Brain microvascular endothelial cell (primary cell): ENCODE data around the gene STK32B.

Experiments used
- DNase-seq: peaks from one replicate; pipeline ENCODE4 v3.0.0-alpha.2; 2020
- H3K27ac ChIP-seq: fragments of 250-450 bp; sonication (Bioruptor Pico); 2 replicates; pipeline ENCODE4 v1.5.1; 2020; ENCODE audit warnings: mild to moderate bottlenecking, moderate library complexity
- H3K27me3 ChIP-seq: fragments of 250-450 bp; sonication (Bioruptor Pico); replicated peaks from 2 replicates; pipeline ENCODE4 v1.5.1; 2020; ENCODE audit warnings: mild to moderate bottlenecking
- H3K36me3 ChIP-seq: fragments of 250-450 bp; sonication (Bioruptor Pico); replicated peaks from 2 replicates; pipeline ENCODE4 v1.5.1; 2020; ENCODE audit warnings: mild to moderate bottlenecking
- H3K4me3 ChIP-seq: 2 replicates; pipeline ENCODE4 v1.5.1; 2011; ENCODE audit warnings: low read depth, mild to moderate bottlenecking, control low read depth, low read length, moderate library complexity
- in situ Hi-C: cut with HindIII; loops from 2 replicates; pipeline ENCODE4 v1.10.0; 2017; ENCODE audit warnings: low sequenced_read_pairs, low pct_ligation_motif_present
- TF ChIP-seq, protein P1 (sequence below): IDR thresholded peaks from 2 replicates; pipeline ENCODE4 v1.5.1; 2011; ENCODE audit warnings: low read depth, mild to moderate bottlenecking, moderate library complexity, low read length, control low read depth, inconsistent platforms; ENCODE audit errors: missing control alignments

The STK32B gene

GRCh38 chr4:5156682-5157081 lies 105.4 kb downstream of the STK32B start:
- no peak overlapping the region for H3K27ac ChIP-seq
- in situ Hi-C loops, result no loop called here
- TF ChIP-seq, protein P1, sequence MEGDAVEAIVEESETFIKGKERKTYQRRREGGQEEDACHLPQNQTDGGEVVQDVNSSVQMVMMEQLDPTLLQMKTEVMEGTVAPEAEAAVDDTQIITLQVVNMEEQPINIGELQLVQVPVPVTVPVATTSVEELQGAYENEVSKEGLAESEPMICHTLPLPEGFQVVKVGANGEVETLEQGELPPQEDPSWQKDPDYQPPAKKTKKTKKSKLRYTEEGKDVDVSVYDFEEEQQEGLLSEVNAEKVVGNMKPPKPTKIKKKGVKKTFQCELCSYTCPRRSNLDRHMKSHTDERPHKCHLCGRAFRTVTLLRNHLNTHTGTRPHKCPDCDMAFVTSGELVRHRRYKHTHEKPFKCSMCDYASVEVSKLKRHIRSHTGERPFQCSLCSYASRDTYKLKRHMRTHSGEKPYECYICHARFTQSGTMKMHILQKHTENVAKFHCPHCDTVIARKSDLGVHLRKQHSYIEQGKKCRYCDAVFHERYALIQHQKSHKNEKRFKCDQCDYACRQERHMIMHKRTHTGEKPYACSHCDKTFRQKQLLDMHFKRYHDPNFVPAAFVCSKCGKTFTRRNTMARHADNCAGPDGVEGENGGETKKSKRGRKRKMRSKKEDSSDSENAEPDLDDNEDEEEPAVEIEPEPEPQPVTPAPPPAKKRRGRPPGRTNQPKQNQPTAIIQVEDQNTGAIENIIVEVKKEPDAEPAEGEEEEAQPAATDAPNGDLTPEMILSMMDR, result no peak
- DNase-seq, result no peak
- no peaks in the 10 kb centered on the region for H3K27me3 ChIP-seq
- no peak overlapping the region for H3K4me3 ChIP-seq
- H3K36me3 ChIP-seq, result no peaks in the 10 kb centered on the region

DNA sequence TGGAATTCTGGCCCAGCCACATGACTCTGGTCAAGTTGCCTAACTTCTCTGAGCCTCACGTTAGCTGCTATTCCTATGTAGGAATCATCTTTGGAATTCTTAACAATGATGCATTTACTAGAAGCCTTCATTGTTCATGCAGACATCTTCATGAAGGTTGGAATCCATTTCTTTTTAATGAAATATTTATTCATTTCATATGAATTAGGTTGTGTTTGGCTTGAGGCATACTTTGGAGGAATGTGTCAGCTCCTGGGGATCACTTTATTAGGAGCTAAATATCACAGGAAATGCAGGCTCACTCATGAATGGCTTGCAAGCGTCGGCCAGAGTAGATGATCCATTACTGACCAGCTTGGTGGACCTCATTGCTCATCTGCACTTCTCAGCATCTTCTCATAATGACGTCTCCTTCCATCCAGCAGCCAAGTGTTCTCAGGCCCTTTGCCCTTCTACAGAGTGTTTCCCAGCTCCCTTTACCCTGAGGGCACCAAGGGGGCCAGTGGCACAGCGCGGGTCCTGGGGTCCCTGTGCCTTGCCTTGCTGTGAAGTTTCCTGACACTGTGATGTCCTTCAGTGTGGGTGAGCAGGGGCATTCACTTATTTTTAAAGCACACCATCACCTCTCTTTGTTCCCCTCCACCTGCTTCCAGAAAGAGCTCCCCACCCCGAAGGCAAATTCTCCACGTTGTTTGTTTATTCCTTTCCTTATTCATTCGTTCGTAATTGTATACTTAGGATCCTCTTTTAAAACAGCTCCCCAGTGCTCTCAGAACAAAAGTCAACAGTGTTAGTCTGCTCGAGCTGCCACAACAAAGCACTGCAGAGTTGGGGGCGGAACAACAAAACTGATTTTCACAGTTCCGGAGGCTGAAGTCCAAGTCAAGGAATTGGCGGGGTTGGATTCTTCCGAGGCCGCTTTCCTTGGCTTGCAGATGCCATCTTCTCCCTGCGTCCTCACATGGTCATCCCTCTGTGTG lies 106.8 kb downstream of the STK32B start:
- no peaks in the 10 kb centered on the region for H3K27me3 ChIP-seq
- H3K4me3 ChIP-seq, result no peak overlapping the region
- H3K36me3 ChIP-seq, result no peaks in the 10 kb centered on the region
- no peak for DNase-seq
- in situ Hi-C loops, result no loop called here
- H3K27ac ChIP-seq, result no peak overlapping the region
- TF ChIP-seq, protein P1, result no peak

GRCh38 chr4:5158825-5159224 lies 107.5 kb downstream of the STK32B start:
- H3K4me3 ChIP-seq, result no peak overlapping the region
- in situ Hi-C loops, result no loop called here
- no peak overlapping the region for H3K27ac ChIP-seq
- no peaks in the 10 kb centered on the region for H3K27me3 ChIP-seq
- TF ChIP-seq, protein P1, result no peak
- no peak for DNase-seq
- H3K36me3 ChIP-seq, result no peaks in the 10 kb centered on the region

GRCh38 chr4:5160668-5161067 lies 109.4 kb downstream of the STK32B start:
- no peak for DNase-seq
- in situ Hi-C loops, result no loop called here
- TF ChIP-seq, protein P1, result no peak
- Histone ChIP-seq H3K4me3 (no peak overlapping the region), H3K27me3 (no peaks in the 10 kb centered on the region), H3K27ac (no peak overlapping the region), H3K36me3 (no peaks in the 10 kb centered on the region)

DNA sequence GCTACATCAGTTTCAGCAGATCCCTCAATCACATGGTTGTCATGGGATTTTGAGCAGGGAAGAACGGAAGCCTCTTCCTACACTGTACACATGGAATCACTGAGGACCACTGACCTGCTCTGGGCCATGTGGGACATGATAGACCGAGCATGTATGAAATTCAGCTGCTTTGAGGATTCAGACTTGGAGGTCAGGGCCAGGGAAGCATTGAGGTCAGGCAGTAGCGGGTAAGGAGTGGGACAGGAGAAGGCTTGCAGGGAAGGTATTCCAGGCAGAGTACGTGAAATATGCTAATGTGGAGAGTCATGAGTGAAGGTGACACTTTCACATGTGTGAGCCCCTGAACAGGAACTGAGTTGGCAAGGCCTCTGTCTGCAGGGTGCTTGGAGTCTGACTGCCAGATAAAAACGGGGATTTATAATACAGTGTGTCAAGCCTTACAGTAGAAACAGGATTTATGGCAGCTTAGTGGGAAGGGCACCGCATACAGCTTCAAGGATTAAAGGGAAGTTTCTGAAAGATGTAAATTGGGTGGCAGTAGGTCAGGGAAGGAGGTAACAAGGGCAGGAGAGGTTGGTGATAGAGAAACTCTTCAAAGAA lies 111.7 kb downstream of the STK32B start:
- TF ChIP-seq, protein P1, result no peak
- Histone ChIP-seq H3K27ac (no peak overlapping the region), H3K36me3 (no peaks in the 10 kb centered on the region), H3K4me3 (no peak overlapping the region), H3K27me3 (no peaks in the 10 kb centered on the region)
- DNase-seq, result no peak
- in situ Hi-C loops, result no loop called here
